COLO668 (cell line): ENCODE data around the gene CAMTA1.

ENCODE experiments used
- DNase-seq: peaks from one replicate; lab custom pipeline; 2025; ENCODE audit not compliant: unreplicated experiment; lab: John Stamatoyannopoulos, UW

The CAMTA1 gene

GRCh38 chr1:7476861-7477547 is 691.8 kb downstream of the CAMTA1 start:
- no peak for DNase-seq

DNA sequence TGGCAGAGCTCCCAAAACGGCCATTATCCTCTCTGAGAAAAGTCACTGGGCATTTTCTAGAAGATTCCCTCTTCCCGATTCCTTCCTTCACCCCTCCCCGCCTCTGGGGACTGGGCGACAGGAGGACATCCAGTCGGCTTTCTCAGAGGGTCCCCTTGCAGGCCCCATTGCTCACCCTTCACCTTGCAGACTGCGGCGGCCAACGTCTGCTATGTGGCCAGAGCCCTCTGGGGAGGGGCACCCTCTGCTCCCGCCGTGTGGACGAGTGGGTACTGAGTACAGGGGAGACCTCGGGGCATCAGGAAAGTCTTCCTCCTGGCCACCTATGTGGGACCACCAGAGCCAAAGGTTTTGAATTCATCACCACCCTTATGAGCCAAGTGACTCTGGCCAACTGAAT is 692.3 kb downstream of the CAMTA1 start:
- no peak for DNase-seq

GRCh38 chr1:7478142-7478790 is 693.0 kb downstream of the CAMTA1 start:
- DNase-seq = peak; percentile 51

- DNase-seq = peak; percentile 97
These were observed 693.7 kb downstream of the CAMTA1 start for GRCh38 chr1:7478809-7479499.

DNA sequence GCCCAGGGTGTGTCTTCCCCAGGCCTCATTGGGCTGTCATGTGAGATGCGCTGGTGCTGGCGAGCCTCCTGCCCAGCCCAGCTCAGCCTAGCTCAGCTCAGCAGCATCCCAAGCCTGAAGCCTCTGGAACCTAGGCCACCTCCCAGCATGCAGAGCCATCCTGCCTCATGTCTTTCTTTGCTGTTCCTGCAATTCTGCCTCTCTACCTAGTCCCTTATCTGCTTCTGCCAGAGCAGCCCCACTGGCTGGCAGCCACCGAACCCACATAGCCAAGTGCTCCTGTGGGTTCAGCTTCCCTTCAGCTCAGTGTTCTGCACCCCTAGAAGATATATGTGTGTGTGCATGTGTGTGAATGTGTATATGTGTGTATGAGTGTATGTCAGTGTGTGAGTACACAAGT is 694.3 kb downstream of the CAMTA1 start:
- DNase-seq = peak; percentile 86

GRCh38 chr1:7481194-7481593 is 695.9 kb downstream of the CAMTA1 start:
- DNase-seq = no peak

GRCh38 chr1:7482077-7482476 is 696.8 kb downstream of the CAMTA1 start:
- no peak for DNase-seq

- no peak for DNase-seq
These were observed 697.7 kb downstream of the CAMTA1 start for GRCh38 chr1:7482772-7483495.

DNA sequence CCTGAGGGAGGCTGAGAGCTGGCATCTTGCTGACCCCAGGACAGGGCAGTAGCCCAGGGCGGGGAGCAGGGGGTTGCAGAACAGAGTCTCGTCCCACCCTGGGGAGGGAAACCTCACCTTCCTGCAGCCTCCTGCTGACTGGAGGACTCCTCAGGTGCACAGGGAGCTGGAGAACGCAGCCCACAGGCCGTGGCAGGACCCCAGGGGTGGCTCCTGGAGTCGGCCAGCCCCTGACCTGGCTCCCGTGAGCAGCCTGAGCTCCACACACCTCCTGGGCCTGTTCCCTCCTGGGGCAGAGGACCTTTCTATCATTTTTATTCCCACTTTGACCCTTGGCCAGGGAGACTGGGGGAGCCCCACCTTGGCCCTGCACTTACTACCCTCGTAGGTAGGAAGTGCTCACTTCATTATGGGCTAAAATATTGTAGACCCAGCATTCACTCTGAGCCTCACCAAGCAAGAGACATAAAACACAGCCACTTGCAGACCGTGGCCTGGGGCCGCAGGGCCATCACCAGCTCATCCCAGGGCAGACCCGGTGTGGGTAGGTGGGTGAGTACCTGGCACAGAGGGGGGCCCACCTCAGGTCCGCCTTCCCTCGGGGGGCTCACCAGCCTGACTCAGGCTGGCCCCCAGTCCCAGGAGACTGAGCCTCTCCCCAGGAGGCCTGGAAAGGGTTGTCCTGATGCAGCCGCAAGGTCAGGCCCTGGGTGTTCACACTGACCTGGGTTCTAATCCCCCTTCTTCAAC is 698.6 kb downstream of the CAMTA1 start:
- no peak for DNase-seq

GRCh38 chr1:7485086-7485780 is 700.0 kb downstream of the CAMTA1 start:
- DNase-seq = no peak

DNA sequence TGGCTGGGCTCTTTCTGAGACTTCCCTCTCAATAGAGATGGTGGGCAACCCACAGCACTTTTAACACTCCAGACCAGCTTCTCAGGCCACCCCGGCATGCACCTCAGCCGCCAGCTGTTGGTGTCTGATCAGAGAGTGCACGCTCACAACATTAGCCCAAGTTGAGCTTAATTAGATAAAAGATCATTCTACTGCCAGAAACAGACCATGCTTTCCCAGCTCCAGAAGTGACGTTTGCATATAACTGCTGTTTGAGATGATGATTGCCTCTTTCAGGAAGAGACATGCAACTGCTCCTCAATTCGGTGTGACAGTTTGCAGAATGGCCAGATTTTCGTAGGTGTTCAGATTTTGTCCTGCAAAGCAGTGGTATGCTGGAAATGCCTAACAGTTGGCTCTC is 700.6 kb downstream of the CAMTA1 start:
- DNase-seq = no peak

DNA sequence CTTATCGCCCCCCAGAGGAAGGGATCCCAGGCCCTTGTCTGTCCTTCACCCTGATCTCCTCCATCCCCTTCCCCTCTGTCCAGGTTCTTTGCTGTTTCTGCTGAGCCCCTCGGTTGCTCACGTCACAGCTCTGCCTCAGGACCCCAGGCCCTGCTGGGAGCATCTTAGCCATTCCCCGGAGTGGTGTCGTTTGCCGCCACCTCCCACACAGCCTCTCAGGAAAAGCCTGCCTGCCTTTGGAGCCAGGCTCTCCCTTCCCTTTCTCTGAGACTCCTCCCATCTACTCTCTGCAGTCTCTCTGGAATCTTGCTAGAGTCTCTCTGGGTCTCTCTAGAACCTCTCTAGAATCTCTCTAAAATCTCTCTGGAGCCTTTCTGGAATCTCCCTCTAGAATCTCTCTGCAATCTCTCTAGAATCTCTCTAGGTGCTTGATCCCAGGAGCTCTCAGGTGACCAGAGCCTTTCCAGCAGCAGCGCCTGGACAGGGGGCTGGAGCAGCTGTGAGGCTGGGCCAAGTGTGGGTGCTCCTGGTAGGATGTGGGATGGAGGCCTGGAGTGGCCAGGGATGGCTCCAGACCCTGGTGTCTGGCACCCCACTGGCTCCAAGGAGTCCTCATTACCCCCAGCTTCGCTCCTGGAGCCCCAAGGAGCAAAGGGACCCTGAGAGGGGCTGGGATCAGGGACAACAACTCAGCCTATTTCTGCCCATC is 702.7 kb downstream of the CAMTA1 start:
- DNase-seq = no peak

- no peak for DNase-seq
These were observed 703.2 kb downstream of the CAMTA1 start for GRCh38 chr1:7488475-7488842.

- no peak for DNase-seq
These were observed 704.3 kb downstream of the CAMTA1 start for GRCh38 chr1:7489586-7489985.

DNA sequence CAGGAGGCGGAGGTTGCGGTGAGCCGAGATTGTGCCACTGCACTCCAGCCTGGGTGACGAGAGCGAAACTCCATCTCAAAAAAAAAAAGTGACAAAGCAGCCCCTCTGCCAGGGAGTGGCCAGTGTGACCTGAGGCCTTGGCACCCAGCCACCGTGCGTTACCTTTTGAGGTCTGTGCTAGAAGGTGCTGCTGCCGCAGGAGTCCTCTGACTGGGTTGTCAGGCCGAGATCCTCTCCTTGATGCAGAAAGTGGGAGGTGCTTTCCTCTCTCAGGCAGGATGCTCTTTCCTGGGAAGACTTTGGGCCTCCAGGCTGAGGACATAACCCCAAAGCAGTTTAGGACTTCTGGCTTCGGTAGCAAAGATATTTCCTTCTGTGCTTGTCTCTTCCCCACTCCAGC is 705.3 kb downstream of the CAMTA1 start:
- no peak for DNase-seq

- DNase-seq = no peak
These were observed 706.0 kb downstream of the CAMTA1 start for GRCh38 chr1:7491109-7491817.

GRCh38 chr1:7491818-7492173 is 706.5 kb downstream of the CAMTA1 start:
- DNase-seq = peak; percentile 65

DNA sequence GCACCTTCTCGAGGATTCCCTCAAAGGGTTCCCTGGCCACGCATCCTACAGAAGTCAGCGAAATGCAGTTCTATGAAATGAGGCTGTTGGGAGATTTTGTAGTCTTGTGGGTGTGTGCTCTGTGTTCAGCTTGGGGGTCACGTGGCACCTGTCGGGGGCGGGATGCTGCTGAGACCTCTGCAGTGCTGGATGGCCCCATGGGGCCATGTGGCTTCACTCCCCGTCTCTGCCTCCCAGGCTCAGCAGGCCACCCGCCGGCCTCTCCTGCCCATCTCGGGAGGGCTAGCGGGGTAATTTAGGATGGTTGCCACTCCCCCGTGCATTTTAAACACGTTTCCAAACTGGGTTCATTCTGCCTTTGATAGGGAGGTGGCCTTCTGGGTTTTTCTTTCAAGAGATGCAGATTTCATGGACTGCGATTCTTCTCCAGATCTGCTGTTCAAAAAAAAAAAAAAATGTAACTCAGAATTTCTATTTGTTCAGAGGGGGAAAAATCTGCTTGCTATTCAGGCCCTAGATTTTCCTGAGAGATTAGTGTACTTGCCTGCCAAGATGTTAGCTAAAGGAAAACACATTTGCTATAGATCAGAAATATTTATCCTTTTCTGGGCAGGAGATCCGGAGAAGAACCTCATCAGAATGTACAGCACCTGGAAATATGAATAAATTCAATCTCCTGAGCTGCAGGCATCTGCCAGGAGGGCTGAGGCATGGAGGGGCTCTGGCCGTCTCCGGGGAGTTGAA is 708.6 kb downstream of the CAMTA1 start:
- peak; percentile 50 for DNase-seq

GRCh38 chr1:7495962-7496361 is 710.7 kb downstream of the CAMTA1 start:
- peak; percentile 46 for DNase-seq
